CD4-positive, alpha-beta T cell treated with Interleukin-15 for 1 hour (primary cell): Measurements from ENCODE around the gene FLNC.

Experiments used
- DNase-seq: peaks from one replicate; pipeline ENCODE4 v3.0.0-alpha.2; 2020

The FLNC gene

DNA sequence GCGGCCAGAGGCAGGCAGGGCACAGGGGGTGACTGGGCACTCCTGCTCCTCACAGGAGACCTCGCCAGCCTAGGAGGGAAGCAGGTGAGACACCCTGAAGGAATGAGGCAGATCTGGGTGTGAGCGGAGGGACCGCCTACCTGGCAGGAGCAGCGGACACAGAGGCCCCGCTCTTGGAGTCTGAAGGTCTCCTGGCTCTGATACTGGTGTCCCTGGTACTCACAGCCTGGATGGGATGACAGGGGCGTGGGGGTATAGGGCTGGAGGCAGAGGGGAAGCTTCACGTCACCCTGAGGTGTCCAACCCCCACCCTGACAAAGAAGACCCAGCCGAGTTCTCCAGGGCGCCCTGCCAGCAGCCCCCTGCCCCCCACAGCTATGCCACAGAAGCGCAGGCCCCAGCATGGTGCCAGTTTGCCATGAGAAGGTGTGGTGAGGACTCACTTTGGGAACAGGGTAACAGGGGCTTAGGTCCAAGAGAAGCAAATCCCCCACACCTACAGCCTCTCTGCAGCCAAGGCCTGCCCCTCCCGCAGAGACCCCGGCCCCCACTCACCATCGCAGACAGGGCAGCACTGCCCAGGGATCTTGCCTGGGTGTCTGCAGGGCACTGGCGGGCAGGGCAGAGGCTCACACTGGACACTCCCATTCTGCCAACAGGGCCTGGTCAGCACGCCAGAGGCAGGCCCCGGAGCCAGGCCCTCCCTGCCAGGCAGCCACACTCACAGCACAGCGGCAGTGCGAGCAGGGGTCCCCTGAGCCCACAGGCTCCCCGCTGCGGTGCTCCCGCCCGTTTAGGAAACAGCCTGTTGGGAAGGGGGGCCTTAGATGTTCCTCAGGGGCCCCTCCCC is 63.3 kb downstream of the FLNC start:
- DNase-seq = no peak

DNA sequence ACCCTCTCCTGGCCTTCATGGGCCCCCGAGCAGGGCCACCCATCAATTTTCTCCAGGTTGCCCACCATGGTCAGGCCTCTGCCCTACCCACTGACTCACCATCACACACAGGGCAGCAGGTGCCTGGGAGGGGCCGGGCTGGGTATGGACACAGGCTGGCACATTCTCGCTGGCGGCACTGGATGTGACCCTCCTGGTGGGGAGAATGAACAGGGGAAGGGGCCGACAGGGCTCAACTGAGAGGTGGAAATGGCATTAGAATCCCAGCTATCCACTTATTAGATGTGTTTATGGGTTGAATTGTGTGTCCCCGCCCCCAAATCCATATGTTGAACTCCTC is 63.9 kb downstream of the FLNC start:
- DNase-seq = no peak

DNA sequence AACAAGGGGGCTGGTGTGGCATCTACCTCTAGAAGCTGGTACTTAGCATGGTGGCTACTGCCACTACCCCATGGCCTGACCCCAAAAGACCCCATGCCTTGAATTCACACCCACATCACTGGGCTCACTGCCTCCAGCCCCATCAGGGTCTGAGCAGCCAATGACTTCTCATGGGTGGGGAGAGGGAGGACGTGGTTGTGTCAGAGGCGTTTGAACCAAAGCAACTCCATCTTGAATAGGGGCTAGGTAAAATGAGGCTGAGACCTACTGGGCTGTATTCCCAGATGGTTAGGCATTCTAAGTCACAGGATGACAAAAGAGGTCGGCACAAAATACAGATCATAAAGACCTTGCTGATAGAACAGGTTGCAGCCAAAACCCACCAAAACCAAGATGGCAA is 65.1 kb downstream of the FLNC start:
- no peak for DNase-seq

DNA sequence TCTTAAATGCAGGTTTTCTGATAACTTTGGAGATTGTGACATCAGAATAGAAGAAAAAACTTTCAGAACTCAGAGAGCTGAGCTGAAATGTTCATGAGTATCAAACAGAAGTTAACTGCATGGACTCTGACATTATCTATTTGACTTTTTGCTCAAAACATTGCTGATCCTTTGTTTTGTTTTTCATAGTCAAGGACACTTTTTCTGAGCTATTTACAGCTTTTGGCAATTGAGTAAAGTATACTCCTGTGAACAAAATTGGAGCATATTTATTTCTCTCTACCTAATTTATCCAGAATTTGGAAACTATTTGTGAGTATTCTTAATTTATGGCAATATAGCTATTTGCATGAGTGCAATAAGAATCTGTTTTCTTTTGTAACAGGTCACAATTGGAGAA is 69.2 kb downstream of the FLNC start:
- DNase-seq = no peak

DNA sequence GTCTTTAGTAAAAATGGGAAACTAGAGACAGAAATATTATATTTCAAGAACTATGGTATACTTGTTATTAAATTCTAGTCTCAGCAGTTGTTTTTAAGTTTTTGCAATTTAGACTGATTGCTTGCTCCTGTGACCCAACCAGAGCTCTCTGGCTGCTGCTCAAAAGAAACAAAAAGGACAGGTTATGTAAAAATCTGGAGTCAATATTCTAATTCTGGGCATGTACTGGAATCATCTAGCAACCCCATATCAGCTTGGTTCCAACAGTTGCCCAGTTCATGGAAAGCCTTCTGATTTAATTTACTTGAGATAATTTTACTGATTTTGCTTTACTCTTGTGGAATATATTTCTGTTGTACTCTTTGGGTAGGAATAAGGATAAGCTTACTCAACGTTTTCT is 70.0 kb downstream of the FLNC start:
- no peak for DNase-seq

DNA sequence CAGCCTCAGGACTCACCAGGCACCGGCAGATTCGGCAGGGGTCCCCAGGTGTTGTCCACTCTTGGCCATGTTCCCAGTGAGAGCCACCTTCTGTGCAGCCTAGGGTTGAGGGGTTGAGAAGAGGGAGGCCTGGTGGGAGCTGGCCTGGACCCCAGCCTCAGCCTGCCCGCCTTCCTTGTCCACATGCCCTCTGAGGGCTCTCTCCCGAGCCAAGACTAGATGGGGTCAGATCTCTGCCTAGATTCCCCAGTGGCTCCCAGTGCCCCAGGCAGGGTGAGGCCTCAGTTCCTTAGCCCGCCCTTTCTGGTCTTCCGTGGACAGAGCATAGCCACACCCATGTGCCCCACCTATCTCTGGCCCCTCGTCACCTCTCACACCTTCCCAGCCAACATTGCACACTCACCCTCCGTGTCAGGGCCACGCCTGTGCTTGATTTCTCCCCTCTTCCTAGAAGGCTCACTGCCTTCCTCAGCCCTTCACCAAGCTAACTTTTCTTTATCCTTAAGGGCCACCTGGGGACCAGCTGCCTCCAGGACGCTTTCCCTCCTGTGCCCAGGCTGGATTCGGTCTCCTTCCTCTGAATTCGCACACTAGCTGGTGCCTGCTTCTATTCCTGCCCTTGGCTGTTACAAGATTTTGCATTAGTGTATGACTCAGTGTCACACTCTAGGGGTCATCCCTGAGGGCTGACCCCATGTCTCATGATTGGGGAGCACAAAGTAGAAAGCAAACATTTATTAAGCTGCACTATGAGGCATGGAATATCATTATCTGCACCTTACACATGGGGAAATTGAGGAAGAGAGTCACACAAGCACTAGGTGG is 72.8 kb downstream of the FLNC start:
- DNase-seq = no peak

DNA sequence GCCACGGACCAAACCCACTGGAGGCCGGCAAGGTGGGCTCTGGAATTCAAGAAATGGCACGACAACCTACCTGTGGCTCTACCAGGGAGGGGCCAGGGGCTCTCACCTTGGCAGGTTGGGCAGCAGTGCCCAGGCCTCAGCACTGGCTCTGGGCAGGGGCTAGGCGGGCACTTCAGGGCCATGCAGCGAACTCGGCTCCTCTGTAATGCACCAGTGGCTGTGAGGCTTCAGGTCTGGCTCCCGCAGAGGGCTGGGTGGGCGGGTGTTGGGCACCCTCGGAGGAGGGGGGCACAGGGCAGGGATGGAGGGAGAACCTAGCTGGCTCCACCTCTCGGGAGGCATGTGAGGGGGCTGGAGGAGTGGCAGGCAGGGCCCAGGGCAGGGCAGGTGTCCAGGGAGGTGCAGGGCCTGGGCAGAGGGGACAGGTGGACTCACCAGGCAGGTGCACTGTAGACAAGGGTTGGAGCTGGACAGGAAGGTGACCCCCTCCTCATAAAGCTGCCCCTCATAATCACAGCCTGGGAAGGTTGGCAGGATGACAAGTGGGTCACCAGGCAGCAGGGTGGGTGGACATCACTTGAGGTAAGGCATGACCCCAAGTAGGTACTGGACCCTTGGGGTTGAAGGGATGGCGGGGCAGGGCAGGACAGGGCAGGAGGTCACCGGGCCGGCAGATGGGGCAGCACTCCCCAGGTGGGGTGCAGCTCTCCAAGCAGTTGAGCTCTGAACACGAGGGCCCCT is 73.6 kb downstream of the FLNC start:
- no peak for DNase-seq

DNA sequence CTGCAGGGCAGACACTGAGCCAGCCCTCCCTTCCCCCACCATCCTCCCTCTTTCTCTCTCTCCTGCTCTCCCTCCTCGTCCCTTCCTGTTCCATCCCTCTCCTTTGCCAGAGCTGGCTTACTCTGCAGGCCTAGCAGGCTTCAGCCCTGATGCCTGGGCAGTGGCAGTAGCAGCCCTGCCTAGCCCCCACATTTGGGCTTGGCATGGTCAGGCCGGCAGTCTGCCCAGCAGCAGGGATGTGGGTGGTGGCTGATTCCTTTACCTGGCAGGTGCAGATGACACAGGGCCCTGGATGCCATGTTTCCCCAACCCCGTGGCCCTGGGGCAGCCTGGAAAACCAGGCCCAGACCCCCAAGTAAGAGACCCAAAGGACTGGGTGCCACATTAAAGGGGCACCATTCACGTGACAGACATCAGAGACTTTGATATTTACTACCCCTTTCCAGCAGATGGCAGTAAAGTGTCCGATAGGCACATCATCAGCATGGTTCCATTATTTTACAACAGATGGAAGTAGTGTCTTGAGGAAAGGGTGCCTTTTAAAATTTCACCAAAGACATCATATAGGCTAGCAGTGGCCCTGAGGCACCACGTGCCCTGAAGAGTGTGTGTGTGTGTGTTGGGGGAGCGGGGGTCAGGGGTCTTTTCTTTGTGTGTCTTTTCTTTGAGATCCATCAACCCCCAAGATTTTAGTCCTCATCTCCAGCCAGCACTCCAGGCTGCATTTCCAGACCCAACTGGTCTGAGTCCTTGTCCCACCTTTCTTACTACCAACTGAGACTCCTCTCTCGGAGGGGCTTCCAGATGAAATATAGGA is 74.4 kb downstream of the FLNC start:
- DNase-seq = peak; percentile 37

DNA sequence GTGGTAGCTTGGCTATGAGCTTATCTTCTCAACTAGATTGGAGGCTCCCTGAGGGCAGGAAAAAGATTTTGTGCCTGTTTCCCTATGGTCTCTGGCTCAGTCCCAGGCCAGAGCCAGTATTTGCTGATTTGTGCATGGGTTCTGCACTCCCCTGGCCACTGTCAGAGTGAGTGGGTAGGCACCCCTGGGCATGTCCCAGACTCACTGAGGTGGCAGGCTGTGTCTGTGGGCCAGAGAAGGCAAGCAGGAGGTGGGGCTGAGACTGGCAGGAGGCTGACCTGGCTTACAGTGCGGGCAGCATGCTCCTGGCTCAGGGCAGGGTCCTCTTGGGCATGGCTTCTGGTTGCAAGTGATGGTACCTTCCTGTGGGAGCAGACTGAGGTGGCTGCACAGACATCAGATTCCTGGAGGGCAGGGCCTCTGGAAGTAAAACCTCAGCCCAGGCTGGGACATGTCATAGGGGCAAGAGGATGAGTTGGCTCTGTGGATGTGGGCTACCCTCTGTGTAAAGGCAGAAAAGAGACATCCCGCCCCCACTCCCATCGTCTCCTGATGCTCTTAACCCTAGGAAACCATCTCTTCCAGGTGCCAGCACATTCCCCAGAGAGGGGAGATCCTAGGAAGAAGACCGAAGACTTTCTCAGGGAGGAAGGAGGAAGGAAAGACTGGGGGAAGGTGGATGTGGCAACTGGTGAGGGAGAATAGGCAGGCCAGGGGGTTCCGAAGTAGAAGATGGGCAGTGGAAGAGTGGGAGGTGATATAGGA is 76.0 kb downstream of the FLNC start:
- no peak for DNase-seq

DNA sequence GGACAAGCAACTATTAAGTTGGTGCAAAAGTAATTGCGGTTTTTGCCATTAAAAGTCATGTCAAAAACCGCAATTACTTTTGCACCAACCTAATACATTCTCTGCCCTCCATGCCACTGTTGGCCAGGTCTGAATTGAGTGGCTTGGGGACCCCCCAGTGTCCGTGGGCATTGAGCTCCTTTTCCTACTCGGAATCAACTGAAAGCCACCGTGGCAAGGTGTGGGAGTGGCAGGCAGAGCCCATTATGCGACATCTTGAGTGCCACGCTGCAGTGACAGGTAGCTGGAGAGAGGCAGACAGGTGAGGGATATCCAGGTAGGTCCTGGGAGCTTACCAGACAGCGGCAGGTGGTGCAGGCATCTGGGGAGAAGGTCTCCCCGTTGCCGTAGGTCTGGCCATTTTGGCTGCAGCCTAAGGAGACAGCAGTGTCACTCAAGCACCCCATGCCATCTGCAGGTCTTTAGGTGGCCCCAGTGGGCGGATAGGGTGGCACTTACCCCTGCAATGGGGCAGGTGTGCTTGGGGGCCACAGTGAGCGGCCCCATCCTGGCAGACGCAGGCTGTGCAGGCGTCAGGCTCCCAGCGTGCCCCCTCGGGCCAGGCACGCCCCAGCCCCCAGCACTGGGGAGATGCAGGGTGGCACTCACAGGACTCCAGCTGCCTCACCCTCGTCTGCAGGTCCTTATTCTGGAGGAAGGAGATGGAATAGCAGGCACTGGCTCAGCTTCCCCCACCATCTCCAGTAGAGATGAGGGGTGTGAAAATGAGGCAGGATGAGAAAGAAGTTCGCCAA is 76.8 kb downstream of the FLNC start:
- no peak for DNase-seq
